Activated CD8-positive, alpha-beta T cell treated with anti-CD3 and anti-CD28 coated beads for 36 hours (primary cell): ENCODE measurements around the gene RASSF8. TPM values are rescaled to one million over a fixed set of nuclear protein-coding genes. Genes with fewer than 3 reads are reported as not detected.

Source experiments
- ATAC-seq: fragments of 200-7000 bp; cut with Tn5 transposase; one replicate; pipeline ENCODE4 v1.10.0; 2021; ENCODE audit warnings: mild to moderate bottlenecking, moderate library complexity
- CTCF ChIA-PET: fragments of 350-600 bp; sonication (Branson Sonifier 250); formaldehyde crosslinking; loops from one replicate; lab custom pipeline; 2021; ENCODE audit warnings: antibody characterized with exemption; lab: Charles Lee
- POLR2A ChIA-PET: fragments of 350-600 bp; sonication (Branson Sonifier 250); formaldehyde crosslinking; loops from one replicate; lab custom pipeline; 2021; ENCODE audit warnings: antibody characterized with exemption; lab: Charles Lee
- DNase-seq: peaks from one replicate; pipeline ENCODE4 v3.0.0-alpha.2; 2020
- H3K27ac Mint-ChIP-seq: one replicate; pipeline ENCODE4 v1.8.0; 2021; ENCODE audit warnings: mild to moderate bottlenecking, mixed read lengths
- H3K27me3 Mint-ChIP-seq: one replicate; pipeline ENCODE4 v1.8.0; 2021; ENCODE audit warnings: mixed read lengths
- H3K36me3 Mint-ChIP-seq: one replicate; pipeline ENCODE4 v1.8.0; 2021; ENCODE audit warnings: low read depth, mixed read lengths
- H3K4me1 Mint-ChIP-seq: one replicate; pipeline ENCODE4 v1.8.0; 2021; ENCODE audit warnings: low read depth, mixed read lengths
- H3K4me3 Mint-ChIP-seq: one replicate; pipeline ENCODE4 v1.8.0; 2021; ENCODE audit warnings: mild to moderate bottlenecking, moderate library complexity, mixed read lengths
- H3K9me3 Mint-ChIP-seq: one replicate; pipeline ENCODE4 v1.8.0; 2021; ENCODE audit warnings: mixed read lengths
- CTCF ChIP-seq: fragments of 200-600 bp; IDR thresholded peaks from one replicate; pipeline ENCODE4 v1.8.0; 2022; ENCODE audit warnings: antibody characterized with exemption, mild to moderate bottlenecking
- intact Hi-C: fragments of 100-400 bp; cut with micrococcal nuclease; formaldehyde crosslinking; loops from one replicate; pipeline ENCODE4 v1.10.0; 2022
- total RNA-seq, 2 experiments: library from RNA; stranded (reverse); gene quantifications; one replicate each; pipeline ENCODE4 v1.2.3, GENCODE V29; 2021

Gene RASSF8
- total RNA-seq, 2 experiments from 2014 or later = not detected

GRCh38 chr12:26102953-26103352 is 144.5 kb downstream of the RASSF8 start:
- ATAC-seq = no peak
- no peak overlapping the region for H3K4me3 Mint-ChIP-seq
- intact Hi-C loops = no loop called here

GRCh38 chr12:26106347-26106746 is 147.9 kb downstream of the RASSF8 start:
- ATAC-seq (no peak), DNase-seq (no peak)
- ChIA-PET POLR2A (no interaction called here), CTCF (no interaction called here)
- Mint-ChIP-seq H3K4me1 (no peaks in the 10 kb centered on the region), H3K4me3 (no peak overlapping the region), H3K36me3 (no peaks in the 10 kb centered on the region), H3K9me3 (no peaks in the 10 kb centered on the region), H3K27ac (no peak overlapping the region), H3K27me3 (peaks cover 5% of the 10 kb centered on the region)
- no peak for TF ChIP-seq CTCF
- intact Hi-C loops = no loop called here

More at GRCh38 chr12:26102953-26103352, 144.5 kb downstream of the RASSF8 start:
- Mint-ChIP-seq H3K27me3 (peaks cover 8% of the 10 kb centered on the region), H3K27ac (no peak overlapping the region), H3K4me1 (no peaks in the 10 kb centered on the region), H3K9me3 (no peaks in the 10 kb centered on the region), H3K36me3 (no peaks in the 10 kb centered on the region)
- ChIA-PET POLR2A (no interaction called here), CTCF (interaction anchor here (1.2 to 1.9 kb wide), 2 partner anchors 9 to 549 kb away, joined by 3 to 7 read pairs; no protein-coding TSS in a partner anchor)
- no peak for DNase-seq
- no peak for TF ChIP-seq CTCF

- H3K27ac Mint-ChIP-seq = no peak overlapping the region
- POLR2A ChIA-PET = interaction anchor here (0.6 kb wide), 1 partner anchor 1121 kb away, joined by 3 read pairs; no protein-coding TSS in a partner anchor
- TF ChIP-seq CTCF = no peak
- no peaks in the 10 kb centered on the region for H3K9me3 Mint-ChIP-seq
- CTCF ChIA-PET = interaction anchor here (2.4 kb wide), 1 partner anchor 12 kb away, joined by 11 read pairs; no protein-coding TSS in a partner anchor
- H3K36me3 Mint-ChIP-seq = no peaks in the 10 kb centered on the region
- H3K27me3 Mint-ChIP-seq = peaks cover 16% of the 10 kb centered on the region
- intact Hi-C loops = no loop called here
- DNase-seq = no peak
- peaks cover 4% of the 10 kb centered on the region for H3K4me1 Mint-ChIP-seq
- ATAC-seq = no peak
- no peak overlapping the region for H3K4me3 Mint-ChIP-seq
Observed at GRCh38 chr12:26108915-26109314, 150.4 kb downstream of the RASSF8 start.

GRCh38 chr12:26109343-26109881 is 150.9 kb downstream of the RASSF8 start:
- intact Hi-C loops = no loop called here
- no peak overlapping the region for H3K27ac Mint-ChIP-seq
- ATAC-seq = no peak

More at GRCh38 chr12:26109343-26109881, 150.9 kb downstream of the RASSF8 start:
- Mint-ChIP-seq H3K27me3 (peaks cover 16% of the 10 kb centered on the region), H3K36me3 (no peaks in the 10 kb centered on the region), H3K4me1 (peaks cover 4% of the 10 kb centered on the region), H3K9me3 (no peaks in the 10 kb centered on the region), H3K4me3 (no peak overlapping the region)
- POLR2A ChIA-PET = interaction anchor here (0.6 kb wide), 1 partner anchor 1121 kb away, joined by 3 read pairs; no protein-coding TSS in a partner anchor
- no peak for TF ChIP-seq CTCF
- DNase-seq = no peak
- CTCF ChIA-PET = interaction anchor here (0.9 to 2.4 kb wide), 2 partner anchors 12 to 21 kb away, joined by 3 to 11 read pairs; no protein-coding TSS in a partner anchor
